H9 (cell line): ENCODE measurements around the gene DOCK1. TPM values are rescaled to one million over a fixed set of nuclear protein-coding genes. Genes with fewer than 3 reads are reported as not detected.

Experiments
- DNase-seq: peaks from one replicate; pipeline ENCODE4 v3.0.0-alpha.2; 2017
- H2AFZ ChIP-seq: one replicate; pipeline ENCODE4 v1.6.1; 2013; ENCODE audit warnings: mild to moderate bottlenecking, low read length, control low read depth, moderate library complexity
- H2AK5ac ChIP-seq: 2 replicates; pipeline ENCODE4 v1.6.1; 2013; ENCODE audit warnings: low read length, control low read depth, mixed read lengths; ENCODE audit not compliant: insufficient read length
- H2BK120ac ChIP-seq: one replicate; pipeline ENCODE4 v1.6.1; 2013; ENCODE audit warnings: low read depth, mild to moderate bottlenecking, low read length, control low read depth, inconsistent platforms; ENCODE audit not compliant: poor library complexity, severe bottlenecking
- H2BK12ac ChIP-seq: 2 replicates; pipeline ENCODE4 v1.6.1; 2013; ENCODE audit warnings: low read length, control low read depth, mixed read lengths, low read depth; ENCODE audit not compliant: insufficient read length
- H2BK15ac ChIP-seq: 2 replicates; pipeline ENCODE4 v1.6.1; 2013; ENCODE audit warnings: low read depth, low read length, control low read depth
- H2BK20ac ChIP-seq: one replicate; pipeline ENCODE4 v1.6.1; 2013; ENCODE audit warnings: low read depth, mild to moderate bottlenecking, low read length, control low read depth, inconsistent platforms; ENCODE audit not compliant: poor library complexity, severe bottlenecking
- H2BK5ac ChIP-seq: 2 replicates; pipeline ENCODE4 v1.6.1; 2013; ENCODE audit warnings: low read length, control low read depth, mixed read lengths; ENCODE audit not compliant: insufficient read length
- H3K14ac ChIP-seq: 2 replicates; pipeline ENCODE4 v1.6.1; 2013; ENCODE audit warnings: low read length, control low read depth; ENCODE audit not compliant: insufficient read depth
- H3K18ac ChIP-seq: 2 replicates; pipeline ENCODE4 v1.6.1; 2013; ENCODE audit warnings: low read depth, mild to moderate bottlenecking, mixed read lengths, low read length, control low read depth; ENCODE audit not compliant: insufficient read length
- H3K23ac ChIP-seq: 2 replicates; pipeline ENCODE4 v1.6.1; 2013; ENCODE audit warnings: low read length, control low read depth, mixed read lengths, low read depth; ENCODE audit not compliant: insufficient read length
- H3K23me2 ChIP-seq: 2 replicates; pipeline ENCODE4 v1.6.1; 2013; ENCODE audit warnings: low read depth, mild to moderate bottlenecking, mixed read lengths, low read length, control low read depth; ENCODE audit not compliant: insufficient read length, poor library complexity, severe bottlenecking
- H3K27ac ChIP-seq: 2 replicates; pipeline ENCODE4 v1.5.1; 2013; ENCODE audit warnings: low read length, control low read depth, mixed read lengths, low read depth; ENCODE audit not compliant: insufficient read length
- H3K27me3 ChIP-seq: 2 replicates; pipeline ENCODE4 v1.6.1; 2013; ENCODE audit warnings: low read length, control low read depth, inconsistent platforms; ENCODE audit not compliant: insufficient read depth
- H3K4ac ChIP-seq: 2 replicates; pipeline ENCODE4 v1.6.1; 2013; ENCODE audit warnings: low read depth, mild to moderate bottlenecking, control low read depth, inconsistent platforms, low read length, moderate library complexity
- H3K4me1 ChIP-seq: 2 replicates; pipeline ENCODE4 v1.6.1; 2013; ENCODE audit warnings: low read length, control low read depth, inconsistent platforms; ENCODE audit not compliant: insufficient read depth
- H3K4me2 ChIP-seq: 2 replicates; pipeline ENCODE4 v1.6.1; 2013; ENCODE audit warnings: low read length, control low read depth, mixed read lengths; ENCODE audit not compliant: insufficient read length, insufficient read depth
- H3K56ac ChIP-seq: 2 replicates; pipeline ENCODE4 v1.6.1; 2013; ENCODE audit warnings: low read depth, mild to moderate bottlenecking, mixed read lengths, low read length, control low read depth; ENCODE audit not compliant: insufficient read length
- H3K79me1 ChIP-seq: 2 replicates; pipeline ENCODE4 v1.6.1; 2013; ENCODE audit warnings: low read depth, mild to moderate bottlenecking, moderate library complexity, low read length, control low read depth, inconsistent platforms; ENCODE audit not compliant: insufficient read depth, poor library complexity, severe bottlenecking
- H3K79me2 ChIP-seq: 2 replicates; pipeline ENCODE4 v1.6.1; 2013; ENCODE audit warnings: low read length, control low read depth, inconsistent platforms; ENCODE audit not compliant: insufficient read depth
- H3K9ac ChIP-seq: 2 replicates; pipeline ENCODE4 v1.6.1; 2013; ENCODE audit warnings: low read length, control low read depth, mixed read lengths; ENCODE audit not compliant: insufficient read length; ENCODE audit errors: extremely low read depth
- H3K9me3 ChIP-seq: one replicate; pipeline ENCODE4 v1.6.1; 2013; ENCODE audit warnings: low read depth, low read length, inconsistent platforms; ENCODE audit not compliant: control insufficient read depth
- H3T11ph ChIP-seq: one replicate; pipeline ENCODE4 v1.6.1; 2013; ENCODE audit warnings: mild to moderate bottlenecking, low read length, control low read depth, inconsistent platforms
- H4K20me1 ChIP-seq: one replicate; pipeline ENCODE4 v1.6.1; 2013; ENCODE audit not compliant: control insufficient read depth, insufficient read length, insufficient read depth
- H4K5ac ChIP-seq: 2 replicates; pipeline ENCODE4 v1.6.1; 2013; ENCODE audit warnings: low read depth, mild to moderate bottlenecking, mixed read lengths, low read length, control low read depth; ENCODE audit not compliant: insufficient read length
- H4K8ac ChIP-seq: replicated peaks from 2 replicates; pipeline ENCODE4 v1.6.1; 2013; ENCODE audit warnings: low read length, control low read depth, mixed read lengths, low read depth; ENCODE audit not compliant: insufficient read length
- H4K91ac ChIP-seq: 2 replicates; pipeline ENCODE4 v1.6.1; 2013; ENCODE audit warnings: low read depth, mild to moderate bottlenecking, moderate library complexity, mixed read lengths, low read length, control low read depth; ENCODE audit not compliant: insufficient read length
- H3K27ac Mint-ChIP-seq, 3 experiments: 2 replicates in 2 of 3; 3 replicates in 1 of 3; pipeline ENCODE4 v1.8.0; 2020 to 2021; ENCODE audit warnings: mixed read lengths in 3 of 3, mild to moderate bottlenecking in 1 of 3, moderate library complexity in 1 of 3
- H3K27me3 Mint-ChIP-seq: 2 replicates; pipeline ENCODE4 v1.8.0; 2021; ENCODE audit warnings: low read depth, mild to moderate bottlenecking, moderate library complexity, mixed read lengths
- H3K36me3 Mint-ChIP-seq, 3 experiments: 2 replicates in 2 of 3; 3 replicates in 1 of 3; pipeline ENCODE4 v1.8.0; 2020 to 2021; ENCODE audit warnings: low read depth in 3 of 3, mixed read lengths in 3 of 3; ENCODE audit not compliant: insufficient read depth in 1 of 3
- H3K4me1 Mint-ChIP-seq, 2 experiments: 2 replicates each; pipeline ENCODE4 v1.8.0; 2020; ENCODE audit warnings: mixed read lengths in 2 of 2
- H3K4me3 Mint-ChIP-seq, 2 experiments: 2 replicates in 1 of 2; 3 replicates in 1 of 2; pipeline ENCODE4 v1.8.0; 2020 to 2021; ENCODE audit warnings: mild to moderate bottlenecking in 2 of 2, mixed read lengths in 2 of 2, moderate library complexity in 1 of 2
- H3K9me3 Mint-ChIP-seq, 2 experiments: 2 replicates in 1 of 2; 3 replicates in 1 of 2; pipeline ENCODE4 v1.8.0; 2020; ENCODE audit warnings: mild to moderate bottlenecking in 2 of 2, mixed read lengths in 2 of 2, moderate library complexity in 1 of 2
- WGBS: extraction: QIAGEN DNeasy Blood & Tissue Kit; methylation state at CpG from one replicate; pipeline ENCODE4 v1.1.7; 2013; ENCODE audit warnings: missing lambda C conversion rate, low lambda C conversion rate, mixed read lengths; ENCODE audit not compliant: insufficient read length; ENCODE audit errors: extremely low coverage; 5-methylcytosine and 5-hydroxymethylcytosine counted together
- total RNA-seq: library from RNA; stranded (reverse); gene quantifications from 2 replicates; pipeline ENCODE4 v1.2.1, GENCODE V29; 2021
- TF ChIP-seq, protein P1 (sequence below): fragments of 200-600 bp; sonication (generic); conservative IDR thresholded peaks from 3 replicates; pipeline ENCODE4 v1.8.0; 2021; ENCODE audit warnings: antibody characterized with exemption, mild to moderate bottlenecking

DOCK1 gene
- total RNA-seq, 1 experiment from 2014 or later, result 57.0 TPM

DNA sequence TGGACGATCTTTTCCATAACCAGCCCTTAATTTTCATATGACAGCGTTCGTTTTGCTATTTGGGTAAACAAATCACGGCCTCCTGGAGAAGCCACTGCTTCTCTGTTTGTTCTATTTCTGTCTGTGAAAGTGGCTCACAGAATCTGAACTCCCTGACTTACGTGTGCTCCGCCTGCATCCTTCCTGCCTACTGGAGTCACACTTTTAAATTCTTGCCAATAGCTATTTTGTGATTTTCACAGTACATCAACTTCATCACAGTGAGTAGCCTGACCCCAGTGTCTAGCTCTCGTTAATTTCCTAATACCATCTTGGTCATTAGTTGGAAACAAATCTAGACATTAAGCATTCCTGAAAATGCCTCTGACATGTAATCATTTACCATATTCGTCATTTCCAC lies 594.9 kb downstream of the DOCK1 start:
- Mint-ChIP-seq H3K4me1 (no peaks in the 10 kb centered on the region), H3K27ac (no peak overlapping the region; a peak in 1 of 7 replicates), H3K4me3 (no peak overlapping the region), H3K27me3 (no peaks in the 10 kb centered on the region; the same call in 1 of the 2 replicates), H3K36me3 (no peaks in the 10 kb centered on the region), H3K9me3 (no peaks in the 10 kb centered on the region)
- Histone ChIP-seq H2BK12ac (no peak overlapping the region), H3K4me1 (no peaks in the 10 kb centered on the region), H3K79me2 (no peaks in the 10 kb centered on the region), H2AFZ (no peak overlapping the region), H3K23ac (no peak overlapping the region), H4K91ac (no peak overlapping the region), H3K27me3 (no peaks in the 10 kb centered on the region), H4K5ac (no peak overlapping the region), H2AK5ac (no peak overlapping the region), H4K8ac (no peak overlapping the region), H3K56ac (no peak overlapping the region), H3T11ph (no peak overlapping the region), H3K27ac (no peak overlapping the region), H2BK5ac (no peak overlapping the region), H4K20me1 (no peaks in the 10 kb centered on the region), H2BK20ac (no peak overlapping the region), H2BK120ac (no peak overlapping the region), H3K79me1 (no peaks in the 10 kb centered on the region), H3K9ac (no peak overlapping the region), H2BK15ac (no peak overlapping the region), H3K14ac (no peak overlapping the region), H3K18ac (no peak overlapping the region), H3K23me2 (no peaks in the 10 kb centered on the region), H3K4ac (no peak overlapping the region), H3K4me2 (no peak overlapping the region), H3K9me3 (no peaks in the 10 kb centered on the region)
- DNase-seq, result no peak
- TF ChIP-seq, protein P1, sequence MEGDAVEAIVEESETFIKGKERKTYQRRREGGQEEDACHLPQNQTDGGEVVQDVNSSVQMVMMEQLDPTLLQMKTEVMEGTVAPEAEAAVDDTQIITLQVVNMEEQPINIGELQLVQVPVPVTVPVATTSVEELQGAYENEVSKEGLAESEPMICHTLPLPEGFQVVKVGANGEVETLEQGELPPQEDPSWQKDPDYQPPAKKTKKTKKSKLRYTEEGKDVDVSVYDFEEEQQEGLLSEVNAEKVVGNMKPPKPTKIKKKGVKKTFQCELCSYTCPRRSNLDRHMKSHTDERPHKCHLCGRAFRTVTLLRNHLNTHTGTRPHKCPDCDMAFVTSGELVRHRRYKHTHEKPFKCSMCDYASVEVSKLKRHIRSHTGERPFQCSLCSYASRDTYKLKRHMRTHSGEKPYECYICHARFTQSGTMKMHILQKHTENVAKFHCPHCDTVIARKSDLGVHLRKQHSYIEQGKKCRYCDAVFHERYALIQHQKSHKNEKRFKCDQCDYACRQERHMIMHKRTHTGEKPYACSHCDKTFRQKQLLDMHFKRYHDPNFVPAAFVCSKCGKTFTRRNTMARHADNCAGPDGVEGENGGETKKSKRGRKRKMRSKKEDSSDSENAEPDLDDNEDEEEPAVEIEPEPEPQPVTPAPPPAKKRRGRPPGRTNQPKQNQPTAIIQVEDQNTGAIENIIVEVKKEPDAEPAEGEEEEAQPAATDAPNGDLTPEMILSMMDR, result no peak
- no CpG with 5 or more reads among the region's 8 CpGs for WGBS

Other genes with a start within 250 kb of the DOCK1 start
- not detected in 2 replicates for gene C10orf90, start 234.7 kb upstream of the DOCK1 start, total RNA-seq